Fibroblast of pulmonary artery (primary cell): ENCODE measurements around the gene ZNF423.

Experiments used
- DNase-seq: peaks from one replicate; pipeline ENCODE4 v3.0.0-alpha.2; 2010; ENCODE audit warnings: low read depth
- H3K4me3 ChIP-seq: replicated peaks from 2 replicates; pipeline ENCODE4 v1.5.1; 2011; ENCODE audit warnings: low read depth, mild to moderate bottlenecking, control low read depth, low read length, moderate library complexity
- TF ChIP-seq, protein P1 (sequence below): IDR thresholded peaks from 2 replicates; pipeline ENCODE4 v1.5.1; 2011; ENCODE audit warnings: mild to moderate bottlenecking, control low read depth, low read length, inconsistent platforms; ENCODE audit errors: missing control alignments

The ZNF423 gene

GRCh38 chr16:49603956-49604355 lies 252.0 kb downstream of the ZNF423 start:
- TF ChIP-seq, protein P1, sequence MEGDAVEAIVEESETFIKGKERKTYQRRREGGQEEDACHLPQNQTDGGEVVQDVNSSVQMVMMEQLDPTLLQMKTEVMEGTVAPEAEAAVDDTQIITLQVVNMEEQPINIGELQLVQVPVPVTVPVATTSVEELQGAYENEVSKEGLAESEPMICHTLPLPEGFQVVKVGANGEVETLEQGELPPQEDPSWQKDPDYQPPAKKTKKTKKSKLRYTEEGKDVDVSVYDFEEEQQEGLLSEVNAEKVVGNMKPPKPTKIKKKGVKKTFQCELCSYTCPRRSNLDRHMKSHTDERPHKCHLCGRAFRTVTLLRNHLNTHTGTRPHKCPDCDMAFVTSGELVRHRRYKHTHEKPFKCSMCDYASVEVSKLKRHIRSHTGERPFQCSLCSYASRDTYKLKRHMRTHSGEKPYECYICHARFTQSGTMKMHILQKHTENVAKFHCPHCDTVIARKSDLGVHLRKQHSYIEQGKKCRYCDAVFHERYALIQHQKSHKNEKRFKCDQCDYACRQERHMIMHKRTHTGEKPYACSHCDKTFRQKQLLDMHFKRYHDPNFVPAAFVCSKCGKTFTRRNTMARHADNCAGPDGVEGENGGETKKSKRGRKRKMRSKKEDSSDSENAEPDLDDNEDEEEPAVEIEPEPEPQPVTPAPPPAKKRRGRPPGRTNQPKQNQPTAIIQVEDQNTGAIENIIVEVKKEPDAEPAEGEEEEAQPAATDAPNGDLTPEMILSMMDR = no peak
- no peak overlapping the region for H3K4me3 ChIP-seq
- DNase-seq = no peak

DNA sequence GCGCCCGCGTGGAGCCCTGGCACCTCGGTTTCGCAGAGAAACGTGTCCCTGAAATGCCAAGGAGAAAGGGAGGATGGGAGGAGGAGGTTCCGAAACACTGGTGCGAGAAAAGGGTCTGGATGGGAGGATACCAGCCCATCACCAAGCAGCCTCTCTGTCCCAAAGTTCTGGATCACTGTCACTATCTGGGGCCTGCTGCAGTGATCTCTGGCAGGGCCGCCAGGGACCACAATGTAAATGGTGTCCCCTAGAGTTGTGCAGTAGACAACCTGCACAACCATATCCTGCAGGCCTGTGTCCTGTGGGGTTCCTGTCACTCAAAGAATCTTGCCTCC lies 253.0 kb downstream of the ZNF423 start:
- no peak overlapping the region for H3K4me3 ChIP-seq
- DNase-seq = no peak
- TF ChIP-seq, protein P1 = no peak

DNA sequence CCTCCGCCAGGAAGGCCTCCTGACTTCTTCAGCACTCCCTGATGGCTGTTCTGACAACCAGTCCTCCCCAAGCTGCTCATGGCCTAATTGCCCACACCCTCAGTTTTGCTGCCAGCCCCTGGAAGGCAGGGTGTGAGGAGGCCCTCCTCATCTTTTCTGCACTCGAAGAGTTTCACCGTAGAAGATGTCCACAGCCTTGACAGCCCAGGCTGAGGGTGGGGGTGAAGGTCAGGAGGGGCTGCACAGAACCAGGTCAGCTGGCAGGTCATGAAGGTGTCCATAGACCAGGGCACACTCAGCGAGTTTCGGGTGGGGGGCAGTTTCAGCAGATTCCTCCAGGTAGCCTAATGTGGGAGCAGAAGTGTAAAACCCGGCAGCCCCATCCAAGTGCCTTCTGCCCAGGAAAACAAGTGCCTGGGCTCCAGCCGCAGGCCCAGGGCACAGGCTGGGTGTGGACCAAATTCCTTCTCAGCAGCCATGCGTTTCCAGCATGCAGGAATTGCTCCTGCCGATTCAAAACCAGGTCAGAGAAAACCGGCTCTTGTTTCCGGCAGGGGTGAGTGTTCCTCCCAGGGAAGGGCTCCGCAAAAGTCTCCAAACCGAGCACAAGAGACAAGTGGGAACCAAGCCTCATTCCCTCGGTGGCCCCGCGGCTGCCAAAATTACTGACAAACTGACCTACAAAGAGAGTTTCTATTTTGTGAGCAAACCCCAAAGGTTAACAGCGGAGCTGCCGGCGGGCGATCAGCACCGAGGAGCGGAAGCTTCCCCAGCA lies 253.5 kb downstream of the ZNF423 start:
- DNase-seq = no peak
- TF ChIP-seq, protein P1 = no peak
- H3K4me3 ChIP-seq = no peak overlapping the region

DNA sequence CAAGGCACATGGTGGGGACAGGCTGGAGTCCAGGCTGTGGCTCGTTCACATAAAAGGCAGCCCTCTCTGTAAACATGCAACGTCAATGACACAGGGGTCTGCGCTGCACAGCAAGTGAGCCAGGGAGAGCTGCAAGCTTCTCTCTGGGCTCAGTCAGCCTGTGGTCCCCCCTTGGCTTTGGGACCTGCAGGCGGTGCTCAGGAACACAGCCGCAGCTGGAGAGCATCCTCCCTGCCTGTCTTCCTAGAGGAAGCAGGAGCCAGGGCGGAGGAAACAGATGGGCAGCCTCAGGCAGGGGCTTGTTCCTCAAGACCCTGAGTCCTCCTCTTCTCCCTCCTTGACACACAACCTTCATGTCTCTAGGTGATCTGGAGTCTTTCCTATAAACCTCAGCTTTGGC lies 254.3 kb downstream of the ZNF423 start:
- TF ChIP-seq, protein P1 = no peak
- no peak for DNase-seq
- H3K4me3 ChIP-seq = no peak overlapping the region

GRCh38 chr16:49600976-49601375 lies 254.9 kb downstream of the ZNF423 start:
- H3K4me3 ChIP-seq = no peak overlapping the region
- no peak for DNase-seq
- TF ChIP-seq, protein P1 = no peak

DNA sequence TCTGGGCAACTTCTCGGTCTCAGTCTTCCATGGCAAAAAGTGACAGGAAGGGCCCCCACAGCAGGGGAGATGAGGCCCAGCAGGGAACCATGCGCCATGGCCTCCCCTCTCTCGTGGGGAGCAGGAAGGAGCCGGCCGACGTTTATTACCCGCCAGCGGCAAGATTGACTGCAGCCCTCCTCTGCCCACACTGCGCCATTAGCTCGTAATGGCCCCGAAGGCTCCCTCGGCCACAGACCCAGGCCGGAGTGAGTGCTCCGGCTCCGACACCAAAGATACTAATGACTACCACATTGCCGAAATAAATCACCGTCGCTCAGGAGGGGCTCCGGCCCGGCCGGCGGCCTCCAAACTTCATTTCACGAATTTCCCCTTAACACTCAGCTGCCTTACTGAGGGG lies 255.4 kb downstream of the ZNF423 start:
- DNase-seq = no peak
- TF ChIP-seq, protein P1 = no peak
- H3K4me3 ChIP-seq = no peak overlapping the region

GRCh38 chr16:49599704-49600103 lies 256.2 kb downstream of the ZNF423 start:
- TF ChIP-seq, protein P1 = no peak
- no peak for DNase-seq
- no peak overlapping the region for H3K4me3 ChIP-seq
